Measurements from ENCODE around the gene NCBP2L. TPM values are rescaled to one million over a fixed set of nuclear protein-coding genes. Genes with fewer than 3 reads are reported as not detected.
"Not testable (repeated sequence)": the region's sequence is repeated elsewhere in the genome, so short reads cannot be mapped to it uniquely, and the experiment has no call there.

NCBP2L gene
- total RNA-seq, 4 donors from 2014 or later, result not detected

GRCh38 chrX:107805179-107805578, 27.6 kb downstream of the NCBP2L start:
- no peak for DNase-seq
- no peak overlapping the region for H3K4me3 ChIP-seq
- TF ChIP-seq EP300 (IDR thresholded peaks at IDR 0.05; ENCODE audit: low read depth), result no peak
- no peak for TF ChIP-seq POLR2AphosphoS5 (IDR thresholded peaks at IDR 0.05)
- no peak for TF ChIP-seq CTCF (IDR thresholded peaks at IDR 0.05)
- no peak for TF ChIP-seq POLR2A (IDR thresholded peaks at IDR 0.05)
- no peak overlapping the region for H3K27ac ChIP-seq
- H3K9me3 ChIP-seq, result no peaks in the 10 kb centered on the region
- intact Hi-C loops (cut with DNase I; ENCODE audit: low total_unique reads), result no loop called here
- no peaks in the 10 kb centered on the region for H3K36me3 ChIP-seq
- H3K27me3 ChIP-seq, result no peaks in the 10 kb centered on the region
- WGBS, 2 donors (ENCODE audit: low coverage in 1 of 2), result 94 to 100% methylated on average over 1 to 3 of the region's 3 CpGs
- in situ Hi-C loops (cut with MboI; ENCODE audit: low pct_ligation_motif_present in 1 of 4, low pct_unique_long_range_greater_than_20kb in 1 of 4, low sequenced_read_pairs in 3 of 4), result no loop called here
- no peaks in the 10 kb centered on the region for H3K4me1 ChIP-seq

- WGBS, 2 donors (ENCODE audit: low coverage in 1 of 2), result 82 to 84% methylated on average over 7 to 10 of the region's 10 CpGs
- H3K4me3 ChIP-seq; H3K4me1 ChIP-seq; H3K27me3 ChIP-seq; H3K9me3 ChIP-seq; DNase-seq; in situ Hi-C loops (cut with MboI; ENCODE audit: low pct_ligation_motif_present in 1 of 4, low pct_unique_long_range_greater_than_20kb in 1 of 4, low sequenced_read_pairs in 3 of 4); H3K36me3 ChIP-seq; intact Hi-C loops (cut with DNase I; ENCODE audit: low total_unique reads); H3K27ac ChIP-seq: not testable (repeated sequence)
These were observed 32.5 kb downstream of the NCBP2L start for GRCh38 chrX:107810053-107810452.

- Histone ChIP-seq H3K4me3 (no peak overlapping the region), H3K4me1 (no peaks in the 10 kb centered on the region), H3K36me3 (no peaks in the 10 kb centered on the region), H3K27me3 (no peaks in the 10 kb centered on the region), H3K27ac (no peak overlapping the region), H3K9me3 (no peaks in the 10 kb centered on the region)
- no peak for TF ChIP-seq POLR2AphosphoS5 (IDR thresholded peaks at IDR 0.05)
- in situ Hi-C loops (cut with MboI; ENCODE audit: low pct_ligation_motif_present in 1 of 4, low pct_unique_long_range_greater_than_20kb in 1 of 4, low sequenced_read_pairs in 3 of 4), result no loop called here
- intact Hi-C loops (cut with DNase I; ENCODE audit: low total_unique reads), result no loop called here
- DNase-seq, result no peak
These were observed 41.5 kb downstream of the NCBP2L start for GRCh38 chrX:107818900-107819521.

GRCh38 chrX:107823042-107823441, 45.5 kb downstream of the NCBP2L start:
- intact Hi-C loops (cut with DNase I; ENCODE audit: low total_unique reads) (no loop called here), in situ Hi-C loops (cut with MboI; ENCODE audit: low pct_ligation_motif_present in 1 of 4, low pct_unique_long_range_greater_than_20kb in 1 of 4, low sequenced_read_pairs in 3 of 4) (no loop called here)
- H3K36me3 ChIP-seq, result no peaks in the 10 kb centered on the region
- TF ChIP-seq POLR2A (IDR thresholded peaks at IDR 0.05) (no peak), CTCF (IDR thresholded peaks at IDR 0.05) (no peak), POLR2AphosphoS5 (IDR thresholded peaks at IDR 0.05) (no peak), EP300 (IDR thresholded peaks at IDR 0.05; ENCODE audit: low read depth) (no peak)
- H3K27ac ChIP-seq, result no peak overlapping the region
- H3K4me3 ChIP-seq, result no peak overlapping the region
- no peaks in the 10 kb centered on the region for H3K9me3 ChIP-seq
- no peak for DNase-seq
- peaks cover 0 to 6% (median 2%) of the 10 kb centered on the region in 4 donors for H3K4me1 ChIP-seq
- WGBS, 2 donors (ENCODE audit: low coverage in 1 of 2), result 75 to 80% methylated on average over 1 to 2 of the region's 2 CpGs
- H3K27me3 ChIP-seq, result no peaks in the 10 kb centered on the region

GRCh38 chrX:107823456-107823855, 45.9 kb downstream of the NCBP2L start:
- Histone ChIP-seq H3K27ac (no peak overlapping the region), H3K4me1 (peaks cover 0 to 6% (median 2%) of the 10 kb centered on the region in 4 donors), H3K9me3 (no peaks in the 10 kb centered on the region), H3K4me3 (no peak overlapping the region), H3K36me3 (no peaks in the 10 kb centered on the region), H3K27me3 (no peaks in the 10 kb centered on the region)
- WGBS, 2 donors (ENCODE audit: low coverage in 1 of 2), result 31% methylated on average over 1 of the region's 1 CpG; no CpG with 5 or more reads in 1 of the 2 donors
- in situ Hi-C loops (cut with MboI; ENCODE audit: low pct_ligation_motif_present in 1 of 4, low pct_unique_long_range_greater_than_20kb in 1 of 4, low sequenced_read_pairs in 3 of 4), result no loop called here
- DNase-seq, result no peak
- TF ChIP-seq POLR2A (IDR thresholded peaks at IDR 0.05), result no peak
- no peak for TF ChIP-seq POLR2AphosphoS5 (IDR thresholded peaks at IDR 0.05)
- TF ChIP-seq EP300 (IDR thresholded peaks at IDR 0.05; ENCODE audit: low read depth), result no peak
- no peak for TF ChIP-seq CTCF (IDR thresholded peaks at IDR 0.05)
- intact Hi-C loops (cut with DNase I; ENCODE audit: low total_unique reads), result no loop called here
